Keratinocyte (primary cell): ENCODE results near the gene ABCD3. TPM values are rescaled to one million over a fixed set of nuclear protein-coding genes. Genes with fewer than 3 reads are reported as not detected.

Source experiments
- DNase-seq: peaks from one replicate; pipeline ENCODE4 v3.0.0-alpha.2; 2011; ENCODE audit warnings: low read depth, missing footprints, low spot score
- FAIRE-seq: peaks from 2 replicates; lab custom pipeline; 2011; peaks lifted over from hg19 to GRCh38; lab: Jason Lieb, UNC
- H2AFZ ChIP-seq: 2 replicates; pipeline ENCODE4 v1.6.0; 2012; ENCODE audit warnings: low read length, control low read depth, inconsistent platforms; ENCODE audit not compliant: control insufficient read depth
- H3K27ac ChIP-seq: 2 replicates; pipeline ENCODE4 v1.5.1; 2011; ENCODE audit warnings: low read length; ENCODE audit not compliant: control insufficient read depth, insufficient read depth
- H3K27me3 ChIP-seq: 3 replicates; pipeline ENCODE4 v1.6.0; 2011; ENCODE audit warnings: low read length; ENCODE audit not compliant: control insufficient read depth, insufficient read depth; ENCODE audit errors: extremely low read depth
- H3K36me3 ChIP-seq, 2 experiments: 2 replicates in 1 of 2; 3 replicates in 1 of 2; pipeline ENCODE4 v1.5.1; 2011; ENCODE audit warnings: low read length in 2 of 2, mild to moderate bottlenecking in 1 of 2; ENCODE audit not compliant: control insufficient read depth in 2 of 2, insufficient read depth in 2 of 2; ENCODE audit errors: extremely low read depth in 1 of 2
- H3K4me1 ChIP-seq: 3 replicates; pipeline ENCODE4 v1.5.1; 2011; ENCODE audit warnings: low read length; ENCODE audit not compliant: control insufficient read depth, insufficient read depth; ENCODE audit errors: extremely low read depth
- H3K4me2 ChIP-seq: 3 replicates; pipeline ENCODE4 v1.6.0; 2011; ENCODE audit warnings: low read depth, low read length; ENCODE audit not compliant: control insufficient read depth, insufficient read depth; ENCODE audit errors: extremely low read depth
- H3K4me3 ChIP-seq, 3 experiments: fragments of 200-600 bp in 1 of 3; sonication (generic) in 1 of 3; 2 replicates in 2 of 3; 3 replicates in 1 of 3; pipeline ENCODE4 v1.5.1; 2011 to 2016; ENCODE audit warnings: low read length in 3 of 3, mild to moderate bottlenecking in 3 of 3, control low read depth in 2 of 3, inconsistent platforms in 1 of 3, low read depth in 1 of 3, mixed read lengths in 1 of 3, mixed run types in 1 of 3, moderate library complexity in 1 of 3; ENCODE audit not compliant: control insufficient read depth in 2 of 3, insufficient read depth in 2 of 3; ENCODE audit errors: extremely low read depth in 1 of 3
- H3K79me2 ChIP-seq: 2 replicates; pipeline ENCODE4 v1.6.0; 2012; ENCODE audit warnings: low read length; ENCODE audit not compliant: control insufficient read depth, insufficient read depth
- H3K9ac ChIP-seq: 3 replicates; pipeline ENCODE4 v1.6.0; 2011; ENCODE audit warnings: low read length; ENCODE audit not compliant: control insufficient read depth, insufficient read depth; ENCODE audit errors: extremely low read depth
- H3K9me1 ChIP-seq: 3 replicates; pipeline ENCODE4 v1.6.0; 2011; ENCODE audit warnings: low read length; ENCODE audit not compliant: control insufficient read depth, insufficient read depth; ENCODE audit errors: extremely low read depth
- H3K9me3 ChIP-seq: 2 replicates; pipeline ENCODE4 v1.5.1; 2012; ENCODE audit warnings: low read depth, low read length; ENCODE audit not compliant: control insufficient read depth
- H4K20me1 ChIP-seq: 3 replicates; pipeline ENCODE4 v1.6.0; 2011; ENCODE audit warnings: low read length; ENCODE audit not compliant: control insufficient read depth, insufficient read depth; ENCODE audit errors: extremely low read depth
- CTCF ChIP-seq, 3 experiments: IDR thresholded peaks in 1 of 3; conservative IDR thresholded peaks in 1 of 3; optimal IDR thresholded peaks in 1 of 3; 2 replicates in 2 of 3; 3 replicates in 1 of 3; pipeline versions ENCODE3 to v1.5.1; 2011; ENCODE audit warnings: low read length in 3 of 3, mild to moderate bottlenecking in 3 of 3, moderate library complexity in 2 of 3, control low read depth in 1 of 3, inconsistent platforms in 1 of 3; ENCODE audit not compliant: insufficient read depth in 2 of 3; ENCODE audit errors: extremely low read depth in 1 of 3
- EZH2 ChIP-seq: IDR thresholded peaks from one replicate; pipeline ENCODE4 v1.6.1; 2012; ENCODE audit warnings: inconsistent platforms, mild to moderate bottlenecking, low read length, moderate library complexity
- dilution Hi-C: fragments of 300-500 bp; cut with MboI; formaldehyde crosslinking; loops from one replicate; pipeline ENCODE4 v1.7.0; 2020; ENCODE audit warnings: low sequenced_read_pairs; ENCODE audit not compliant: extremely low pct_ligation_motif_present
- polyA plus RNA-seq, 5 experiments: library from polyadenylated mRNA; depleted of rRNA in 3 of 5; stranded (reverse) in 3 of 5; stranded (forward) in 1 of 5; unstranded in 1 of 5; fragments of >200 nt; gene quantifications; 1 replicate in 1 of 5; 2 replicates in 3 of 5; 3 replicates in 1 of 5; pipeline versions ENCODE4 v1.2.1 to v1.2.3, GENCODE V29; 2011 to 2012; ENCODE audit warnings: missing spikeins in 2 of 5, low read depth in 1 of 5, low replicate concordance in 1 of 5

ABCD3 gene
- polyA plus RNA-seq, 1 donor (not counting 4 experiments of a cell fraction or from before 2014, with no cell fraction given): 34.9 TPM

GRCh38 chr1:94552071-94552586, 133.9 kb downstream of the ABCD3 start:
- Histone ChIP-seq H3K4me1 (peaks cover 58% of the 10 kb centered on the region), H3K36me3 (no peaks in the 10 kb centered on the region), H4K20me1 (no peaks in the 10 kb centered on the region), H3K27ac (peak overlapping the region; percentile 65), H3K9ac (no peak overlapping the region), H3K79me2 (no peaks in the 10 kb centered on the region), H3K9me3 (no peaks in the 10 kb centered on the region), H3K4me2 (peak overlapping the region; percentile 11), H3K27me3 (no peaks in the 10 kb centered on the region), H2AFZ (no peak overlapping the region), H3K4me3 (no peak overlapping the region), H3K9me1 (no peaks in the 10 kb centered on the region)
- TF ChIP-seq EZH2 (no peak), CTCF (optimal IDR thresholded peaks at IDR 0.05 in 1 of 3, IDR thresholded peaks at IDR 0.05 in 1 of 3, conservative IDR thresholded peaks at IDR 0.05 in 1 of 3; ENCODE audit: extremely low read depth in 1 of 3, insufficient read depth in 2 of 3, low read length in 3 of 3) (no peak)
- DNase-seq (no peak), FAIRE-seq (peak; percentile 95)
- dilution Hi-C loops: no loop called here

GRCh38 chr1:94553323-94553730, 135.1 kb downstream of the ABCD3 start:
- no peak for FAIRE-seq
- H4K20me1 ChIP-seq: no peaks in the 10 kb centered on the region
- H3K4me1 ChIP-seq: peaks cover 58% of the 10 kb centered on the region

More at GRCh38 chr1:94553323-94553730, 135.1 kb downstream of the ABCD3 start:
- peak overlapping the region; percentile 66 for H3K4me2 ChIP-seq
- peak overlapping the region; percentile 34 for H3K9ac ChIP-seq
- H3K9me1 ChIP-seq: no peaks in the 10 kb centered on the region
- peak overlapping the region in 2 of 3 experiments; percentile 11 to 22 for H3K4me3 ChIP-seq
- no peaks in the 10 kb centered on the region for H3K9me3 ChIP-seq
- no peak for DNase-seq
- no peaks in the 10 kb centered on the region for H3K79me2 ChIP-seq
- no peaks in the 10 kb centered on the region for H3K27me3 ChIP-seq
- H2AFZ ChIP-seq: peak overlapping the region; percentile 34
- H3K27ac ChIP-seq: peak overlapping the region; percentile 65
- dilution Hi-C loops: no loop called here
- no peaks in the 10 kb centered on the region for H3K36me3 ChIP-seq
- TF ChIP-seq CTCF (optimal IDR thresholded peaks at IDR 0.05 in 1 of 3, IDR thresholded peaks at IDR 0.05 in 1 of 3, conservative IDR thresholded peaks at IDR 0.05 in 1 of 3; ENCODE audit: extremely low read depth in 1 of 3, insufficient read depth in 2 of 3, low read length in 3 of 3) (no peak), EZH2 (no peak)
